ENCODE data around the gene AOAH. TPM values are rescaled to one million over a fixed set of nuclear protein-coding genes. Genes with fewer than 3 reads are reported as not detected.

Gene AOAH
- total RNA-seq, 1 donor = not detected

DNA sequence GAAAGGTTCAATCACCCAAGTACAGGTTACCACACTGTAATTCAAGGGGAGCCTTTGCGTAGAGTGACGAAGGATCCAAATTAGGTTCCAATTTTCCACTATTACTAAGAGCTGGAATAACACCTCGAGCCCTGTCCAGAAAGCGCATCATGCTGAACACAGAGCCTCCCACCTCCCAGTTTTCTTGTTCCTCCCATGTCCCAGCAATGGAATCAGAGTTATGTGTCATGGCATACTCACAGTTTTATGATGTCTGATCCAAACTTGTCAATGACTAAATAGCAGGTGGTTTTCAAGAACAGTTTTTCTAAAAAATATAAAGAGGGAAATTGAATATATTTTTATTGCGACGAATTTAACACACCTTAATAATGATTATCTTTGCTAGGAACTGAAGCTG lies 50.6 kb downstream of the AOAH start:
- DNase-seq (ENCODE audit: low read depth) = no peak

DNA sequence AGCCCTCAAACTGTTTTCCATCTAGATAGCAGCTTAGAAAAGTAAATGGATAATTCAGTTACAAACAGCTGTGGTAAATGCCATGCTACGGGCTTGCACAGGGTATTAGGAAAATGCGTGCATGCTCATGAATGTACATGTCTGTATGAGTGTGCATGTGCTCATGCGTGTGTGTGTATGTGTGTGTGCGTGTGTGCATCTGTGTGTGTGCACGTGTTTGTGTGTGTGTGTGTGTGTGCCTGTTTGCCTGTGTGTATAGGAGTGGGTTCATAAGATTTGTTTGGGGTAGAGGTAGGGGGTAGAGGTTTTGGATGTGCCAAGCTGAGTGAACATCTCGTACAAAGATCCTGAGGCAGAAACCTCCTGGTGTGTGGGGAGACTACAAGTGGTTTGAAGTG lies 52.9 kb downstream of the AOAH start:
- TF ChIP-seq CTCF (IDR thresholded peaks at IDR 0.05; ENCODE audit: insufficient read depth, low read depth, low read length) = no peak
- DNase-seq (ENCODE audit: low read depth) = no peak
- H3K4me3 ChIP-seq (ENCODE audit: low read depth, low read length) = no peak overlapping the region

More for the DNA sequence above, 50.6 kb downstream of the AOAH start:
- no peak for TF ChIP-seq CTCF (IDR thresholded peaks at IDR 0.05; ENCODE audit: insufficient read depth, low read depth, low read length)
- H3K4me3 ChIP-seq (ENCODE audit: low read depth, low read length) = no peak overlapping the region

DNA sequence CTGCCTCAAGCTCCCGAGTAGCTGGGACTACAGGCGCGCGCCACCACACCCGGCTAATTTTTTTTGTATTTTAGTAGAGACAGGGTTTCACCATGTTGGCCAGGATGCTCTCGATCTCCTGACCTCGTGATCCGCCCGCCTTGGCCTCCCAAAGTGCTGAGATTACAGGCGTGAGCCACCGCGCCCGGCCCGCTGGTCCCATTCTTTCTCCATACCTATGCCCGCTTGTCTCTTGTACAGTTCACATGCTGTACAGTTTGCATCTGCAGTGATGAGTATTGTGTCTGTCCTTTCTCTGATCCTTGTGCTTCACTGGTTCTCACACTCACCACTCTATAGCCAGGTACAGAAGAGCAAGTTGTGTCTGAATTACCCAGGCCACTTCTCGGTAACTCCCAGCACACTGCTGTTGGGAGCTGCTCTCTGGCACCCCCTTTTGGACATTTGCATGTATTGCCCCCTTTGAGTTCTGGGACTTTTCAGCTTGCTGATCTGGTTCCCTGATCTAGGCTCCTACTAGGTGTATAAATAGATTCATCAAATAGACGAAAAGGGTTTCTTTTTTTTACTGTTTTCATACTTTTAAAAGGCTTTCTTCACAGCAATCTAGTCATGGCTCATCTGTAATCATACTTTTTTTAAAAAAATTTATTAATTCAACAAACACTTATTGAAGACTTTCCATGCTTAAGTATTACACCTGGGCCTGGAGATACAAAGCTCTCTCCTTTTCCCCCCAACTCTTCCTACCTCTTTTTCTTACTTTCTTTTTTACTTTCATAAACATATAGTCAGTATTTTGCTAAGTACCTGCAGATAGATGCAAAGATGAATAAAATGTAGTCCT lies 53.5 kb downstream of the AOAH start:
- DNase-seq (ENCODE audit: low read depth) = peak; percentile 68
- no peak overlapping the region for H3K4me3 ChIP-seq (ENCODE audit: low read depth, low read length)
- TF ChIP-seq CTCF (IDR thresholded peaks at IDR 0.05; ENCODE audit: insufficient read depth, low read depth, low read length) = peak; percentile 93

- no peak overlapping the region for H3K4me3 ChIP-seq (ENCODE audit: low read depth, low read length)
- TF ChIP-seq CTCF (IDR thresholded peaks at IDR 0.05; ENCODE audit: insufficient read depth, low read depth, low read length) = no peak
- DNase-seq (ENCODE audit: low read depth) = no peak
Measured at GRCh38 chr7:36668750-36669149, 55.5 kb downstream of the AOAH start.

GRCh38 chr7:36668080-36668479 lies 56.2 kb downstream of the AOAH start:
- no peak overlapping the region for H3K4me3 ChIP-seq (ENCODE audit: low read depth, low read length)
- no peak for DNase-seq (ENCODE audit: low read depth)
- TF ChIP-seq CTCF (IDR thresholded peaks at IDR 0.05; ENCODE audit: insufficient read depth, low read depth, low read length) = no peak

GRCh38 chr7:36667007-36667745 lies 57.1 kb downstream of the AOAH start:
- no peak for TF ChIP-seq CTCF (IDR thresholded peaks at IDR 0.05; ENCODE audit: insufficient read depth, low read depth, low read length)
- DNase-seq (ENCODE audit: low read depth) = peak; percentile 23
- H3K4me3 ChIP-seq (ENCODE audit: low read depth, low read length) = no peak overlapping the region

All from fibroblast of villous mesenchyme (primary cell).